HepG2 (cell line): Measurements from ENCODE around the gene DLG4. TPM values are rescaled to one million over a fixed set of nuclear protein-coding genes. Genes with fewer than 3 reads are reported as not detected.

Source experiments
- BCL6 ChIP-seq: IDR thresholded peaks from 2 replicates; pipeline ENCODE4 v1.6.1; 2016; ENCODE audit warnings: missing genetic modification reagents, missing compliant biosample characterization
- FOXP4 ChIP-seq: sonication (generic); formaldehyde crosslinking; IDR thresholded peaks from 2 replicates; pipeline ENCODE4 v1.4.0; 2020; ENCODE audit warnings: missing genetic modification reagents
- GLI4 ChIP-seq: sonication (generic); formaldehyde crosslinking; IDR thresholded peaks from 2 replicates; pipeline ENCODE4 v1.5.1; 2020; ENCODE audit warnings: missing genetic modification reagents, mild to moderate bottlenecking, moderate library complexity, borderline replicate concordance
- HMGA1 ChIP-seq: sonication (generic); formaldehyde crosslinking; conservative IDR thresholded peaks from 2 replicates; pipeline ENCODE4 v1.4.0; 2020; ENCODE audit warnings: missing genetic modification reagents
- HNRNPL ChIP-seq: fragments of 200-400 bp; formaldehyde crosslinking; IDR thresholded peaks from 2 replicates; pipeline ENCODE4 v1.6.1; 2017; ENCODE audit warnings: mild to moderate bottlenecking, low read depth, low read length
- NCOR1 ChIP-seq: fragments of 200-600 bp; sonication (generic); IDR thresholded peaks from 2 replicates; pipeline ENCODE4 v1.7.0; 2017; ENCODE audit warnings: antibody characterized with exemption, low read length, borderline replicate concordance
- RFXAP ChIP-seq: sonication (generic); formaldehyde crosslinking; IDR thresholded peaks from 2 replicates; pipeline ENCODE4 v1.4.0; 2020; ENCODE audit warnings: missing genetic modification reagents, borderline replicate concordance
- SALL1 ChIP-seq: sonication (generic); formaldehyde crosslinking; IDR thresholded peaks from 2 replicates; pipeline ENCODE4 v1.8.0; 2022; ENCODE audit warnings: mild to moderate bottlenecking, missing genetic modification reagents
- SP1 ChIP-seq, 2 experiments: fragments of 450-650 bp in 1 of 2; sonication (generic) in 1 of 2; formaldehyde crosslinking in 1 of 2; IDR thresholded peaks; 2 replicates each; pipeline versions ENCODE4 v1.4.0 to v1.6.1; 2016 to 2020; ENCODE audit warnings: missing genetic modification reagents in 1 of 2
- SRY ChIP-seq: sonication (generic); formaldehyde crosslinking; IDR thresholded peaks from 2 replicates; pipeline ENCODE4 v1.8.0; 2022; ENCODE audit warnings: mild to moderate bottlenecking, missing genetic modification reagents
- ZBTB7A ChIP-seq: sonication (generic); formaldehyde crosslinking; IDR thresholded peaks from 2 replicates; pipeline ENCODE4 v1.8.0; 2022; ENCODE audit warnings: mild to moderate bottlenecking, missing genetic modification reagents
- ZFP36 ChIP-seq: fragments of 150-350 bp; IDR thresholded peaks from 2 replicates; pipeline ENCODE4 v1.6.1; 2018; ENCODE audit warnings: borderline replicate concordance, low read length, low read depth; ENCODE audit not compliant: partially characterized antibody
- ZNF556 ChIP-seq: sonication (generic); formaldehyde crosslinking; IDR thresholded peaks from 2 replicates; pipeline ENCODE4 v1.4.0; 2020; ENCODE audit warnings: mild to moderate bottlenecking, missing genetic modification reagents, borderline replicate concordance
- ZNF574 ChIP-seq: sonication (generic); formaldehyde crosslinking; IDR thresholded peaks from 2 replicates; pipeline ENCODE4 v1.4.0; 2020; ENCODE audit warnings: missing genetic modification reagents
- ZNF672 ChIP-seq: sonication (generic); formaldehyde crosslinking; IDR thresholded peaks from 2 replicates; pipeline ENCODE4 v1.8.1; 2022; ENCODE audit warnings: missing genetic modification reagents
- polyA plus RNA-seq, 8 experiments: library from polyadenylated mRNA; depleted of rRNA in 3 of 8; stranded (reverse) in 7 of 8; unstranded in 1 of 8; fragments of >200 nt; fragmentation: Illumina TruSeq in 4 of 8; extraction: Trizol in 4 of 8; gene quantifications; 2 replicates each; pipeline versions ENCODE4 v1.2.1 to v1.2.3, GENCODE V29; 2011 to 2016; ENCODE audit warnings: low read depth in 4 of 8, missing spikeins in 1 of 8, mixed read lengths in 1 of 8; ENCODE audit not compliant: insufficient read depth in 1 of 8
- total RNA-seq, 5 experiments: library from RNA; depleted of rRNA; stranded (reverse); fragments of >200 nt; fragmentation: Illumina TruSeq; extraction: Trizol; gene quantifications; 2 replicates each; pipeline ENCODE4 v1.2.3, GENCODE V29; 2016; ENCODE audit warnings: low read depth in 1 of 5

Gene DLG4
- total and polyA plus RNA-seq, 2 of the 13 experiments (the other 11 are each of a cell fraction or from before 2014, with no cell fraction given) = 0.71 to 4.3 TPM

- TF ChIP-seq ZNF574 = peak; percentile 46; the same call in 1 of the 2 replicates
- TF ChIP-seq SP1 (IDR thresholded peaks at IDR 0.05) = no peak
- peak; percentile 44; the same call in 1 of the 2 replicates for TF ChIP-seq SP1 (CRISPR knock-in tag; IDR thresholded peaks at IDR 0.05)
- TF ChIP-seq ZFP36 = no peak
- peak; percentile 23; the same call in 1 of the 2 replicates for TF ChIP-seq RFXAP
- no peak for TF ChIP-seq NCOR1
- TF ChIP-seq SALL1 (CRISPR knock-in tag) = peak; percentile 48; the same call in 1 of the 2 replicates
- no peak for TF ChIP-seq ZNF672 (CRISPR knock-in tag)
- peak; percentile 26; the same call in 1 of the 2 replicates for TF ChIP-seq ZNF556 (CRISPR knock-in tag)
- TF ChIP-seq BCL6 (CRISPR knock-in tag) = no peak
- no peak for TF ChIP-seq HNRNPL
- no peak for TF ChIP-seq FOXP4 (CRISPR knock-in tag)
- TF ChIP-seq ZBTB7A (CRISPR knock-in tag) = no peak
- TF ChIP-seq HMGA1 (CRISPR knock-in tag) = no peak
- TF ChIP-seq SRY (CRISPR knock-in tag) = no peak
- no peak for TF ChIP-seq GLI4
These were observed 18.3 kb upstream of the DLG4 start (continued) for GRCh38 chr17:7237761-7238419.
